ENCODE measurements around the gene EMP2.

EMP2 gene

DNA sequence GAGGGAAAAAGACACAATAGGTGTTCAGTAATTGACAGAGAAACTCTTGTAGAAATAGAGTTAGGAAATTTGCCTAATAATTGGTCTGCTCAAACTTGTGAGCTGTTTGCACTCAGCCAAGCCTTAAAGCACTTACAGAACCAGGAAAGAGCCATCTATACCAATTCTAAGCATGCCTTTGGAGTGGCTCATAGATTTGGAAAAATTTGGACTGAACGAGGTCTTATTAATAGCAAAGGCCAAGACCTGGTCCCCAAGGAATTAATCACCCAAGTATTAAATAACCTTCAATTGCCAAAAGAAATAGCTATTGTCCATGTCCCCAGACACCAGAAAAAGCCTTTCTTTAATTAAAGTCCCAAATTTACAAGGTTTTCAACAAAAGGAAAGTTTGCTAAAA, 90.3 kb downstream of the EMP2 start:
- DNase-seq (ENCODE audit: low read depth in 3 of 3), result no peak

DNA sequence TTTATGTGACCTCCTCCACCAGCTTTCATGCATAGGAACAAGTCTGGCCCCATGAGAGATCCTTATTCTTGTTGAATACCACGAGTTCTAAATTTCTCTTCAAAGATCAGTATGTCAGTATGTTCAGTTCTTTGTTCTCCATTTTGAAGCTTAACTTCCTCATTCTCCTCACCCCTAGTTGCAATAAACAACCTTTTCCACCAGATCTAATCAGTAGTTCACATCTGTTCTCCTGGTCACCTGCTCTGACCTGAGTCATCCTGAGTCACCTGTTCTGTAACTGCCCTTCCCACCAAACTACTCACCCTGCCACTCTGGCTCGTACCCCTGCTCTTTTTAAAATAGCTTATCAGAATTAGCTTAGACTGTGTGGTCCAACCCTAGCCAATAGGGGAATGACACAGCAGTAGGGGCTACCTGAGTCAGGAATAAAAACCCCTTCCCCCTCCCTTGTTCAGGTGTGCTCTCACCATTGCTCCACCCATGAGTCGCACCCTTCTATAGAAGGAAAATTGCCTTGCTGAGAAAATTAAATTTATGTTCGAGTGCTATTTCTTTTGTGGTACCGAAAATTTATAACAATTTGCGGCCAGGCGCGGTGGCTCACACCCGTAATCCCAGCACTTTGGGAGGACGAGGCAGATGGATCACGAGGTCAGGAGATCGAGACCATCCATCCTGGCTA, 94.6 kb downstream of the EMP2 start:
- no peak for DNase-seq (ENCODE audit: low read depth in 3 of 3)

DNA sequence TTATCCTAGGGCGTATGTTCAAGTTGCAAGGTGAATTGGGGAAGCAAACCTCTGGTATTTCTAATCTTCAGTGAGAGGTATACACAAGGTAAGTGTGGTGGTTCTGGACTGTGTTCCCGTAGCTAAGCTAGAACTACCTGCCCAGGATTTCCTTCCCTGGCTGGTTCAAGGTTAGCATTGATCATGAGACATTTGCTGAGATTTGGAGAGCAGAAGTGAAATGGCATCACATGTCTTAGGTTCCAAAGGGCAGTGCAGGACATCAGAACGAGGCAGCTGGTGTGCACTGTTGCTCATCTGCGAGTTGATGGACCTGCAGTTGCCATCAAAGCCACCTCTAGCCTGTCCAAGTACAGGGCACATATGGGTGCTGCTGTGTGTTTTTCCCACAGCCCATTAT, 95.2 kb downstream of the EMP2 start:
- DNase-seq (ENCODE audit: low read depth in 3 of 3), result no peak

DNA sequence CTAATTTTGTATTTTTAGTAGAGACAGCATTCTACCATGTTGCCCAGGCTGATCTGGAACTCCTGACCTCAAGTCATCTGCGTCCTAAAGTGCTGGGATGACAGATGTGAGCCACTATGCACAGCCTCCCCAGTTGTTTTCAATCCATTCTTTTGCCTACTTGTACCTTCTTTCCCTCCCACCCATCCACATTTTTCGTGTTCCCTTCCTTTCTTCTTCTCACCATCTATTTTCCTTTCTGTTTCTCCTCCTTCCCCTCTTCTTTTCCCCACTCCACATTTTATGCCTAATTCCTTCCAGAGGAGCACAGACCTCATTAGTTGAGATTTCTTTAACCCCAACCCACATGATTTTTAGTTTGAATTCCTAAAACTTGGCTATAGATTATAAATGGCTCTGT, 100.2 kb downstream of the EMP2 start:
- no peak for DNase-seq (ENCODE audit: low read depth in 3 of 3)

Measured in stimulated activated CD4-positive, alpha-beta T cell treated with anti-CD3 and anti-CD28 coated beads, TNF-alpha, amount 100 ng/mL, for 24 hours (primary cell).